HUES6 (cell line): ENCODE measurements around the gene ICOS.

Source experiments
- H3K27ac ChIP-seq: 2 replicates; pipeline ENCODE4 v1.7.0; 2013; ENCODE audit warnings: low read depth, mild to moderate bottlenecking, low read length, inconsistent platforms
- H3K27me3 ChIP-seq: 2 replicates; pipeline ENCODE4 v1.6.1; 2013; ENCODE audit warnings: low read length; ENCODE audit not compliant: control insufficient read depth, insufficient read depth
- H3K36me3 ChIP-seq: 2 replicates; pipeline ENCODE4 v1.6.1; 2013; ENCODE audit warnings: low read length; ENCODE audit not compliant: control insufficient read depth, insufficient read depth
- H3K4me1 ChIP-seq: 2 replicates; pipeline ENCODE4 v1.6.1; 2013; ENCODE audit warnings: low read length; ENCODE audit not compliant: control insufficient read depth, insufficient read depth
- H3K4me3 ChIP-seq: 2 replicates; pipeline ENCODE4 v1.5.1; 2013; ENCODE audit warnings: low read depth, low read length
- H3K9ac ChIP-seq: one replicate; pipeline ENCODE4 v1.6.1; 2013; ENCODE audit warnings: mild to moderate bottlenecking, low read length
- H3K9me3 ChIP-seq: 2 replicates; pipeline ENCODE4 v1.6.1; 2013; ENCODE audit warnings: low read depth, low read length; ENCODE audit not compliant: control insufficient read depth, insufficient read depth

Gene ICOS

DNA sequence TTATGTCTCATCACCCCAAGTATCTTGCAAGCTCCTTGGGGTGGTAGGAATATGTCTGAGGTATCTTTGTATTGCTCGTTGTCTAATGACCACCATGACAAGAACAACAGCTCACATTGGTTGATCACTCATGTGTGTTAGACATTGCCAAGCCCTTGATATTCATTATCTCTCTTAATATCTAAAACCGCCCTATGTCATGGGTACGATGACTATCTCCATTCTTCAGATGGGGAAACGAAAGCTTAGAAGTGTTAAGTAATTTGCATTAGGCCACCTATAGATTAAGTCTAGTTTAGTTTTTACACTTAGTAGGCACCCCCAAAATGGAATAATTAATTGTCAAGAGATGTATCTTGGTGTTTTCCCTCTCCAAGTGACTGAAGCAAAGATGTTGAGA lies 57.0 kb downstream of the ICOS start:
- H3K9me3 ChIP-seq, result no peaks in the 10 kb centered on the region
- H3K27ac ChIP-seq, result no peak overlapping the region
- no peak overlapping the region for H3K9ac ChIP-seq
- no peaks in the 10 kb centered on the region for H3K27me3 ChIP-seq
- H3K4me1 ChIP-seq, result no peaks in the 10 kb centered on the region
- H3K36me3 ChIP-seq, result no peaks in the 10 kb centered on the region
- no peak overlapping the region for H3K4me3 ChIP-seq

DNA sequence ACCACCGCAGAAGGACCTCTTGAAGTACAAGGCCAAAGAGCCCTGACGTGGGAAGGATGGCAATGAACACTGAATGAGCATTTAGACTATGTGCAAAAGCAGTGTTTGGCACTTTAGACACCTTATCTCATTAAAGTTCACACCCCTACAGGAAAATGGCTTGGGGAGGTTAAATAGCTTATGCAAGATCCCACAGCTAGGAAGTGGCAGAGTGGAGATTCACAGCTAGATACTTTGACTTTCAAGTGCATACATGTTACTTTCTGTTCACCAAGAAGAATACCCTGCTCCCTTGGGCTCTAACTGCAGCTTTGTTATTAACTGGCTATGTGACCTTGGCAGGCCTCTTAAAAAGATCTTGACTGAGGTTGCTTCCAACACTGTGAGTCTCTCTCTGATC lies 58.2 kb downstream of the ICOS start:
- H3K9me3 ChIP-seq, result no peaks in the 10 kb centered on the region
- H3K27ac ChIP-seq, result no peak overlapping the region
- no peak overlapping the region for H3K4me3 ChIP-seq
- no peaks in the 10 kb centered on the region for H3K27me3 ChIP-seq
- no peak overlapping the region for H3K9ac ChIP-seq
- no peaks in the 10 kb centered on the region for H3K4me1 ChIP-seq
- H3K36me3 ChIP-seq, result no peaks in the 10 kb centered on the region

DNA sequence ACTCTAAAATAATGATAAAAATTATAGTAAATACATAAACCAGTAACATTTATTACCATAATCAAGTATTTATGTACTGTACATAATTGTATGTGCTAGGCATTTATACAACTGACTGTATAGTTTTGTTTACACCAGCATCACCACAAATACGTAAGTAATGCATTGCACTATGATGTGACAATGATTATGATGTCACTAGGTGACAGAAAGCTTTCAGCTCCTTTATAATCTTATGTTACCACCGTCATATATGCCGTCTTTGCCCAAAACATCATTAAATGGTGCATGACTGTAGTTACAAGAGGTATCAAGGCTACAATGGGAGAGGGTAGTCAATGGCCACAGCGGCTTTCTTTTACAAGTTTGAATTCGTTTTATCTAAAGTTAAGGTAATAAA lies 60.1 kb downstream of the ICOS start:
- no peaks in the 10 kb centered on the region for H3K36me3 ChIP-seq
- no peaks in the 10 kb centered on the region for H3K9me3 ChIP-seq
- no peak overlapping the region for H3K9ac ChIP-seq
- no peak overlapping the region for H3K4me3 ChIP-seq
- H3K4me1 ChIP-seq, result no peaks in the 10 kb centered on the region
- H3K27me3 ChIP-seq, result no peaks in the 10 kb centered on the region
- no peak overlapping the region for H3K27ac ChIP-seq

DNA sequence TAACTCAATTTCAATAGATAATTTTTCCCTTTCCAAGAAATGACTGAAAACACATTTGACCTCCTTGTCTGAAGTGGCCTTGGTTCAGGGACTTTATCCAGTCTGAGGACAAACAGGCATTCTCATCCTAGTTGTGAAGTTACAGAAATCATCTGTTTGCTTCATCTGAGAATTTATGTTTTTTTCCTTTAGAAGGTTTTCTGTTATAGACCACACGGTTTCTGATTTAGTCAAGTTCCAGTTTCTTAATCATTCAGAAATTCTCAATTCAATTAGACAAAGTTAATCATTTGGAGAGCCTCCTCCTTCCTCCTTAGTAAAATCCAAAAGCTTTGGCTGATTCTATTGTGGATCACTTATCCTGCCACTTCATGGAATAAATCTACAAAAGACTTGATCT lies 60.9 kb downstream of the ICOS start:
- Histone ChIP-seq H3K9ac (no peak overlapping the region), H3K27ac (no peak overlapping the region), H3K4me1 (no peaks in the 10 kb centered on the region), H3K4me3 (no peak overlapping the region), H3K36me3 (no peaks in the 10 kb centered on the region), H3K9me3 (no peaks in the 10 kb centered on the region), H3K27me3 (no peaks in the 10 kb centered on the region)

DNA sequence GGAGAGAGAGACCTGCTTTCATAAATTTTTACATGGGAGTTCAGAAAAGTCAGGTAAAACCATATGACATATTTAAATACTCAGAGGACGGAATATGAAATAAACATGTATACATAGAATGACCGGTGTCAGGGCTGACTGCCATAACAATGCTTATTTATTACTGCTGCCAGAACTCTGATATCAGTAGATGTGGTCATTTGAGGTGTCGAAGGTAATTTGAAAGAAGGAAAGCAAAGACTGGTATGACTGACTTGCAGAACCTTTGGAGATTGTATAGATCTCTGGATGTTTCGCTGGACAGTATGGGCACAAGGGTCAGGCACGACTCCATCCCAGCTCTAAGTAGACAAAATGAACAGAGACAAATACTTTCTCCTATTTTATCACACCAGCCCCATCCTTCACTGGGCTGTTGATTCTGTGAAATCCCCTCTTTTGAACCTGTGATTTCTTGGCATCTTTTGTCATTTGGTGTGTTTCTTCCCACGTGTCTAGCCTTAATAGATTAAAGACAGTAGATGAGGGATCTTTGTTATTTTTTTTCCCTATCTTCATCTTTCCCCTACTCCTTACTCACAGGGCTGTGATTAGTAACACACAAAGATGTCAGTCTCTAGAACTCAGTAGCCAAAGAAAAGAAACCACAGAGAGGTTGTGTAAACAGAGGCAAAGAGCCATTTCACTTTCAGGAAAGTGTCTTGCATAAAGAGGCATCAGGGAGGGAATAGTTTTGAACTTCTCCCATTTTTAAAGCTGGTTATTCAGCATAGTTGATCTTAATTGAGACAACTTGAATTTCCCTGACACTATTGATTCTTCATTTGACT lies 61.6 kb downstream of the ICOS start:
- H3K27ac ChIP-seq, result no peak overlapping the region

DNA sequence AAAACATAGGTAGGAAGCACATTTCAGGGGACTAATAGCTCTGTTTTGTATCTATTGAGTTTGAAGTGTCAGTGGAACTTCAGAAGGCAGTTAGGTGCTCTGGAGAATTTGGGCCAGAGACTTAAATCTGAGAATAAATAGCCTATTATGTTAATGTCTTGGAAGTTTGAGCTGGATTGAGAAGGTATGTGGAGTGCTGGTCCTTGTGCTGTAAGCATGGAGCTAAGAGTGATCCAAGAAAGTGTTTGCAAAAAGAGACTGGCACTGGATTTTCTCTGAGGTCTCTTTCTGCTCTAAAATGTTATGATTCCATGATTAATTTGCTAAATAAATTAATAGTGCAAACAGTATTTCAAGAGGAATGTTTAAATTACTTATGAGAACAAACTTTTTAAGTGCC lies 63.3 kb downstream of the ICOS start:
- H3K9ac ChIP-seq, result no peak overlapping the region
- no peaks in the 10 kb centered on the region for H3K9me3 ChIP-seq
- no peak overlapping the region for H3K4me3 ChIP-seq
- no peaks in the 10 kb centered on the region for H3K4me1 ChIP-seq
- no peaks in the 10 kb centered on the region for H3K36me3 ChIP-seq
- no peak overlapping the region for H3K27ac ChIP-seq
- no peaks in the 10 kb centered on the region for H3K27me3 ChIP-seq

More for the DNA sequence above, 61.6 kb downstream of the ICOS start:
- no peaks in the 10 kb centered on the region for H3K9me3 ChIP-seq
- no peaks in the 10 kb centered on the region for H3K4me1 ChIP-seq
- no peak overlapping the region for H3K4me3 ChIP-seq
- H3K36me3 ChIP-seq, result no peaks in the 10 kb centered on the region
- no peak overlapping the region for H3K9ac ChIP-seq
- no peaks in the 10 kb centered on the region for H3K27me3 ChIP-seq

DNA sequence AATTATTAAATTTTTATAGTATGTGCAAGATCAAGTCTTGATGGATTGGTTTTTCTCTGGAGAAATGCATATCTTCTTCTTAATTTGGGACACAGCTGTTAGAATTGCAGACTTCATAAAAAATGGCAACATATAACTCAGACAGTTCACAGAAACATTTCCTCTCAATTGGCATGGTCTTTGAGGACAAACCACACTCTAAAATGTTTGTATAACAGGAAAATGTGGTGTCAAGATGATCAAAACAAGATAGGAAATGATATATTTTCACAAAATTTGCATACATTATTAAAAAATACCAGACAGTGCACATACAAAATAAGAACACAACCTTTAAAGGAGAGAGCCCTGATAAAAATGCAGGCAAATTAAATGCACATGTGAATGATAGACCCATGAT lies 63.9 kb downstream of the ICOS start:
- Histone ChIP-seq H3K36me3 (no peaks in the 10 kb centered on the region), H3K9ac (no peak overlapping the region), H3K4me1 (no peaks in the 10 kb centered on the region), H3K27ac (no peak overlapping the region), H3K4me3 (no peak overlapping the region), H3K27me3 (no peaks in the 10 kb centered on the region), H3K9me3 (no peaks in the 10 kb centered on the region)

DNA sequence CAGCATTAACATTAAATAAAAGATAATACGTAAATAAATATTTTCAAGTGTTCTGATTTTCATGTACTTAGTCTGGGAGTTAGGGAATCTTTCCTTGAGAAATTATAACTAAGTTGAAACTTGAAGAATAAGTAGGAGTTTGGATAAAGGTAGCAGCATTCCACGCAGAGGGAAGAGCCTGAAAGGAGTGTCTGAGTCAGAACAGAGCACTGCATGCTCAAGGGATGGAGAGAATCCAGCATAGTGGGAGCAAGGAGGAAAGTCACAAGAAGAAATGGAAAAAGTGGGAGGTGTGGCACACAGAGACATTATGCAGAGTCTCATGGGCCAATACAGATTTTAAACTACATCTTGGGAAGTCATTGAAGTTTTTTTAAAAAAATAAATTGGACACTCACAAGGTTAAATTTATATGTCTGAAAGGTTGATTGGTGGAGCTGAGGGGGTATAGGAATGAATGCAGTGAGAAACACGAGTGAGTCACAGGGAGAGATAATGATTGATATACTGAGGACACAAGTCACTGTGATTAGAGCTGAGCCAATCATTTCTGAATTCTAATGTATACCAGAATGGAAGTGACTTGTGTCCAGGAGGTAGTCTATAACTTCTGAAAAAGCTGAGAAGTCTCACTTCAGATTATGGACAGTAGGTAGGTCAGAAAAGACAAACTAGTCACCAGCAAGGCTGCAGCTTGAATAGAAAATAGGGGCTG lies 66.9 kb downstream of the ICOS start:
- no peak overlapping the region for H3K4me3 ChIP-seq
- no peak overlapping the region for H3K9ac ChIP-seq
- no peaks in the 10 kb centered on the region for H3K27me3 ChIP-seq
- H3K9me3 ChIP-seq, result no peaks in the 10 kb centered on the region
- no peaks in the 10 kb centered on the region for H3K36me3 ChIP-seq
- H3K4me1 ChIP-seq, result no peaks in the 10 kb centered on the region
- no peak overlapping the region for H3K27ac ChIP-seq

DNA sequence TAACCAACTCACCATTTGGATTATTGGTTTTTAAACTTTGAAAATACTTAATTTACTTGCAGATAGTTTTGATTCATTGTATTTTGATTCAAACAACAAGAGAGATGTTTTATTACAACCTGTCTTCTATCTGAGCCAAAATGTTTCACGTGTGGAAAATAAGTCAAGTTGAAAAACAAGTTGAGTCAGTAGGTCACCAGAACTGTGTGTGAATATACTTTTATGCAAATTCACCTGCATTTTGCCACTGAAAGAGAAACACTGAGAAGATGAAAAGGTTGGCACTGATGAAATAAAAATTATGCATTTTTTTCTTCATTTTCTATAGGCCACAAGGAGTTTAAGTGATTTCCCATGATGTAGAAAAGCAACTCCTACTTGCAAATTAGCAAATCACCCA lies 68.3 kb downstream of the ICOS start:
- H3K27me3 ChIP-seq, result no peaks in the 10 kb centered on the region
- H3K36me3 ChIP-seq, result no peaks in the 10 kb centered on the region
- no peak overlapping the region for H3K4me3 ChIP-seq
- no peaks in the 10 kb centered on the region for H3K4me1 ChIP-seq
- no peaks in the 10 kb centered on the region for H3K9me3 ChIP-seq
- H3K9ac ChIP-seq, result no peak overlapping the region
- H3K27ac ChIP-seq, result no peak overlapping the region

DNA sequence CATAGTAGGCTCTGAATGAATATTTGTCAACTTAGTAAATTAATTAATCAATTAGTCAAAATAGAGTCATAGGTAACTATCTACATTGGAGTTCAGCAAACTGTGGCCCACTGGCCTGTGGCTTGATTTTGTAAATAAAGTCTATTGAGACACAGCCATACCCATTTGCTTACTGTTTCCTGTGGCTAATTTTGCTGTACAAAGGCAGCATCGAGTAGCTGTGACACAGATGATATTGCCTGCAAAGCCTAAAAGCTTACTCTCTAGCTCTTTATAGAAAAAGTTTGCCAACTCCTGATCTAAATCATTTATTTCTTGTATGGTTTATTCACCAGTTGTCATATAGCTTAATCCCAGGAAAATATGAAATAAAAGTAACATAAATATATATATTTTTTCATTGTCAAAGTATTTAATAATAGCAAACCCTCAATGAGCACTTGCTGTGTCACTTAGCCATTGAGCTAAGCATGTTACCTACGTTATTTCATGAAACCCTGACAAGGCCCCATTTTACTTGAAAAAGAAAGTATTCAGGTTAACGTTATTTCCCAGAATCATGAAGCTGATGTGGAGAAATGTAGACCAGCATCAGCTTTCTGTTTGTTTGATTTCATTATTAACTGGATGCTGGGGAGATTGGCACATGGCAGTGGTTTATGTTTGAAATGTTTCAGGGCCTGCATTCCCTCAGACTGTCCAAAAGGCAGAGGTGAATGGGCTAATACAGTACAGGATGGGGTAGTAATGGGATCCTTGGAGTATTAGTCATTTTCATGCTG lies 69.6 kb downstream of the ICOS start:
- no peak overlapping the region for H3K9ac ChIP-seq
- H3K27me3 ChIP-seq, result no peaks in the 10 kb centered on the region
- no peaks in the 10 kb centered on the region for H3K4me1 ChIP-seq
- no peak overlapping the region for H3K27ac ChIP-seq
- no peak overlapping the region for H3K4me3 ChIP-seq
- no peaks in the 10 kb centered on the region for H3K36me3 ChIP-seq
- H3K9me3 ChIP-seq, result no peaks in the 10 kb centered on the region

DNA sequence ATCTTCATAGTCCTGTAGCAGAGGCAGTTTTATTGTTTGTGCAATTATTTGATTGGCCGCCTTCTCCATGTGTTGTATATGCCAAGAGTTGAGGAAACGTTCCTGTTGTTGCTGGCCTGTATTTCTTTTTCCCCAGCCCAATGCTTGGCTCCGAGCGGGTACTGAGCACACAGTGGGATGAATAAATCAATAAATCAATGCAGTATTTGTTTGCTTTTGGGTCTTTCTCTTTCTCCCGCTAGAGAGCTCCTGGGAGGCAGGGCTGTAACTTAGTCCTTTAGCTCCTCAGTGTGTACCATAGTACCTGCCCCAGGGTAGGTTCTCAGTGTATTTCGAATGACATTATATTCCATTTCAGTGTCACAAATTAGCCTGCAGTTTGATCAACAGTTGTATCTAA lies 71.8 kb downstream of the ICOS start:
- Histone ChIP-seq H3K4me1 (no peaks in the 10 kb centered on the region), H3K4me3 (no peak overlapping the region), H3K9ac (no peak overlapping the region), H3K9me3 (no peaks in the 10 kb centered on the region), H3K36me3 (no peaks in the 10 kb centered on the region), H3K27me3 (no peaks in the 10 kb centered on the region), H3K27ac (no peak overlapping the region)
